Erythroblast (primary cell): ENCODE results near the gene ETS1.

Source experiments
- DNase-seq, 2 experiments: peaks; one replicate each; lab custom pipeline; 2025; lab: John Stamatoyannopoulos, UW
- GATA1 ChIP-seq: IDR thresholded peaks from 2 replicates; pipeline ENCODE4 v1.6.1; 2011; ENCODE audit warnings: low read depth, mild to moderate bottlenecking, control low read depth, low read length, moderate library complexity
- POLR2A ChIP-seq: IDR thresholded peaks from 2 replicates; pipeline ENCODE4 v1.6.1; 2011; ENCODE audit warnings: mild to moderate bottlenecking, low read length

The ETS1 gene

GRCh38 chr11:128421577-128422330 lies 165.6 kb downstream of the ETS1 start:
- TF ChIP-seq GATA1 (no peak), POLR2A (no peak)

DNA sequence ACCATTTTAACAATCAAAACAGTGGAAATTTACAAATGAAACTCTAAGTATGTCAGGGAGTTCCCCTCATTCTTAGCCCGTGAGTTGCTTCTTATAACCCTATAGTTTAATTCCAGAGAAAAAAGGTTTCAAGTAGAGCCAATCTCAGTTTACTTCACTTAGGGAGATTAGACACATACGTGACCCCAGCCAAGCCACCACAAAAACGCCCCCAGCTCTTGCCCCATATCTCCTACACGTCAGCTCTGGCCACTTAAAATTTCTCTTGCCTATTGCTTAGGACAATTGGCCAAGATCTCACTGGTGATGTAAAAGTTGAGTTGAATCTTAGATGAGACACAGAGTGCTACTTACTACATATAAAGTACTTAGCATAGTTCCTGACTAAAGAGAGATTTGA lies 166.4 kb downstream of the ETS1 start:
- DNase-seq = no peak
- TF ChIP-seq POLR2A (no peak), GATA1 (no peak)

More at GRCh38 chr11:128421577-128422330, 165.6 kb downstream of the ETS1 start:
- no peak for DNase-seq

DNA sequence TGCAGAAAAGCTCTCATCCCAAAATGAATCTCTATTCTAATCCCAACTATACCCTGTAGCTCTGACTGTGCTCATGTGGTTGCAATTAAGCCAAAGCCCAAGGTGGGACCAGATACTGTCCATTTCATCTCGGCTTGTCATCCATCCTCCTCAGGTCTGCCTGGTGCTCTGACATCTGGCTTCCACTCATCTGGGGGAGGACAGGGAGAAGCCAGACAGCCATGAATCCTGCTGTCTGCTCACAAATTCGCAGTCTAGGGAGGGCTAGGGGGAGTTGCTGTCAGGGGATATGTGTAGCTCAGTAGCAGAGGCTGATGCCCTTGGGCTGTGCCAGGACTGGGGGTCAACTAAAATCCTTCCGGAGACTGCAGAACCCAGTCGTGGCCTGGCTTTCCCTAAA lies 167.1 kb downstream of the ETS1 start:
- no peak for DNase-seq
- no peak for TF ChIP-seq GATA1
- no peak for TF ChIP-seq POLR2A

GRCh38 chr11:128419012-128419767 lies 168.2 kb downstream of the ETS1 start:
- TF ChIP-seq GATA1 (no peak), POLR2A (no peak)
- DNase-seq = no peak

DNA sequence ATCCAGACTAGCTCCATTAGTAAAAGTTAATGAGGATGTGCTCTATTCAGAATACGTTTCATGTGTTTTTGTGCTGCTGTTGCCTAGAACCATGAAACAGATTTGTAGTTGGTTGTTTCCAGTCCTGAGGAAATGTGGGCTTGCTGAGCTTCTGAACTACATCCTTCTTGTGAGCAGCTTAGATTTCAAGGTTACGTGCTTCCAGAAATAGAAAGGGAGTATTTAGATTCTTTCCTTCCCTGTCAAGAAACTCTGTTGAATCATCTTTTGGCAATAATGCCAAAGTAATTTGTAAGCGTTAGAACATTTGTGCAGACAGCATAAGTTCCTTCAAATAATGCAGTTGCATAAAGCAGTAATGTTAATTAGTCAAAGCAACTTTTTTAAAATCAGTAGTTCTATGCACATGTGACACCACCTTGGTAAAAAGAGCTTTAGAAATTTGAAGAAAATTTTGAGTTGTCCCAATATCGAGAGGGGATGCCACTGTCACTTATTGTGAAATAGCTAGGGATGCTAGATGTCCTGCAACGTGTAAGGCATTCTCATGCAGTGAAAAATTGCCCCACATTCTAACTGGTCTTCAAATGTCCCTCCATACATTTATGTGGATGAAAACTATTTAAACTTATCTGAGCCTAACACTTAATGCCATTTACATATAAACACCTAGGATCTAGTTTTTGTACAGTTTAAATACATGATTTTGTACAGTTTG lies 169.6 kb downstream of the ETS1 start:
- TF ChIP-seq POLR2A (no peak), GATA1 (no peak)
- no peak for DNase-seq

DNA sequence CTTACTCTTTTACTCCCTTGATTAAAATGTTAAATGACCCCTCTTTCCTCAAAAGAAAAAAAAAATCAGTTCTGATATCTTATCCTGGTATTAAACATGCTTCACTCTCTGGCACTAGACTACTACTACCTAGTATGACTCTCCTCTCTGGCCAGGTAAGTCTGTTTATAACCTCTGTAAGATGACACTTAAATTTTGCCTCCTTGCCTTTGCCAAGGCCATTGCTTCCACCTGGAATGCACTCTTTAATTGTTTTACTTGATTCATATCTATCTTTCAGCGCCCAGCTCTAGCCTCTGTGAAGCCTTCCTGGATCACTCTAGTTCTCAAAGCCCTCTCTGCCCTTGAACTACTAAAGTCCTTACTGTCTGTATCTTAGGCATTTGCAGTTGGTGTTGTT lies 170.4 kb downstream of the ETS1 start:
- TF ChIP-seq GATA1 (no peak), POLR2A (no peak)
- DNase-seq = no peak

GRCh38 chr11:128415539-128415938 lies 171.8 kb downstream of the ETS1 start:
- TF ChIP-seq POLR2A (no peak), GATA1 (no peak)
- no peak for DNase-seq

- no peak for DNase-seq
- no peak for TF ChIP-seq GATA1
- no peak for TF ChIP-seq POLR2A
These were observed 174.2 kb downstream of the ETS1 start for GRCh38 chr11:128412847-128413791.

DNA sequence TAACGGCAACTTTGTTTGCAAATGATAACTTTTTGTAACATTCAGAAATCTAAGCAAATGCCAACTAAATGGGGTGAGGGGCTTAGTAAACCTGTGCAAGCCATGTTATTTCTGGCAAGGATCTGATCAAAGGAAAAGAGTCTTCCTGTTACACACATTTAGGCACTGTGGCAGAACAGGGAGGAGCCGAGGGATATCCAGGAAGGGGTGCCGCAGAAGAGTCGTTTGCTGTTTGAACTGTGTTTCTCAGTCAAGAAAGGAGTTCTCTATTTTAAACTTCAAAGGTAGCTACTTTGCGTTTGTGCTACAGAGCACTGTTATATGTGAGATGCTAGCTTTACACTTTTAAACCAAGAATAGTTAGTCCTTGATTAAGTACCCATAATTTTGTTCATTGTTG lies 175.5 kb downstream of the ETS1 start:
- TF ChIP-seq POLR2A (no peak), GATA1 (no peak)
- DNase-seq = no peak

DNA sequence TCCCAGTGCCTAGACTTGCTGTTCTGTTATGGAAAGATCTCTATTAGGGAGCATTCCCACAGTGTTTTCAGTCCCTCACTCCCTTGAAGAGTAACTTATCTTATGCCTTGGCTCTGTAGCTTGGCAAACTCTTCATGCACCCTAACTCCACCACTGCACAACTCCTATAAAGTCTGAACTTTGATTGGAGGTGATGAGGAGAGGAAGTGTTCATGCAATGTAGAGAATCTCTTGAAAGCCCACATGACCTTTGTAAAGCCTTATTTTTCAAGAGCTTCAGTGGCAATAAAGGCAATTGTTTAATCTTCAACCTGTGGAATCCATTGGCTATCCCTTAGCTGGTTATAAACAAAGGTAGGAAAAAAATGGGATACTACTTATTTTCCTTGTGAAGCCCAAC lies 176.2 kb downstream of the ETS1 start:
- no peak for TF ChIP-seq POLR2A
- no peak for TF ChIP-seq GATA1
- no peak for DNase-seq

DNA sequence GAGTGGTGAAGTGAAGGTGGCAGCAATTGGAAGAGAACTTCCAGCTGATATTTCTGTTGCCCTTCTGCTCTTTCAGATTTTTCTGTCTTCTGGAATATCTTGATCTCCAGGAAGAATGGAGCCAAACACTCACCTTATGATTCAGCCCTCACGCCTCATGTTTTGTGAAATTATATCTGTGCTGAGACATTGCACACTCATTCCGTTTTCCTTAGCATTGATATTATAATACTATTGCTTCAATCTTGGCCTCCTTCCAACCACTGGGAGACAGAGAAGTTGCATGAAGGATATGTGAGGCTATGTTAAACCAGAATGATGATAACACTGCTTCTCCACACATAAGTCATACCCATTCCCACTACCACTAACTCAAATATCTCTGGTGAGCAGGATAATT lies 177.9 kb downstream of the ETS1 start:
- no peak for TF ChIP-seq POLR2A
- TF ChIP-seq GATA1 = no peak
- no peak for DNase-seq
